Measurements from ENCODE around the gene IL15RA.

The IL15RA gene

GRCh38 chr10:5927306-5927705, 50.0 kb downstream of the IL15RA start:
- 96% methylated on average over 7 of the region's 8 CpGs for WGBS
- H2AK5ac ChIP-seq (ENCODE audit: low read length, severe bottlenecking) = no peak overlapping the region
- no peak for DNase-seq

GRCh38 chr10:5924889-5925288, 52.5 kb downstream of the IL15RA start:
- H3K9me3 ChIP-seq (ENCODE audit: control insufficient read depth, low read length) = no peaks in the 10 kb centered on the region
- no peak overlapping the region for H2BK5ac ChIP-seq (ENCODE audit: low read depth, low read length, poor library complexity, severe bottlenecking)
- no peak overlapping the region for H3K4me3 ChIP-seq (ENCODE audit: insufficient read depth in 1 of 2, low read depth in 1 of 2, low read length in 2 of 2)

More at GRCh38 chr10:5927306-5927705, 50.0 kb downstream of the IL15RA start:
- no peaks in the 10 kb centered on the region for H3K27me3 ChIP-seq (ENCODE audit: control insufficient read depth in 1 of 2, insufficient read depth in 1 of 2, low read length in 2 of 2)
- H2BK120ac ChIP-seq (ENCODE audit: low read depth, low read length) = no peak overlapping the region
- no peak overlapping the region for H4K8ac ChIP-seq (ENCODE audit: low read length)
- peaks cover 17% of the 10 kb centered on the region for H3K79me1 ChIP-seq (replicated peaks; ENCODE audit: low read length, poor library complexity, severe bottlenecking)
- no peak overlapping the region for H3K23ac ChIP-seq (ENCODE audit: low read length in 2 of 2)
- H3K9me3 ChIP-seq (ENCODE audit: control insufficient read depth, low read length) = no peaks in the 10 kb centered on the region
- H2BK15ac ChIP-seq (ENCODE audit: low read depth, poor library complexity, severe bottlenecking) = no peak overlapping the region
- no peak overlapping the region for H2BK5ac ChIP-seq (ENCODE audit: low read depth, low read length, poor library complexity, severe bottlenecking)
- no peaks in the 10 kb centered on the region for H3K4me1 ChIP-seq (ENCODE audit: control insufficient read depth, insufficient read depth, low read depth, low read length)
- peak overlapping the region; percentile 69 for H3K9ac ChIP-seq (ENCODE audit: low read length)
- peaks cover 59 to 89% of the 10 kb centered on the region in 2 experiments for H3K36me3 ChIP-seq (ENCODE audit: control insufficient read depth in 1 of 2, insufficient read depth in 2 of 2, low read depth in 1 of 2, low read length in 2 of 2)
- no peak overlapping the region for H3K18ac ChIP-seq (ENCODE audit: low read depth in 1 of 2, low read length in 2 of 2)
- H4K91ac ChIP-seq (ENCODE audit: low read length) = no peak overlapping the region
- H2AFZ ChIP-seq (ENCODE audit: low read depth, low read length) = no peak overlapping the region
- H3K4me2 ChIP-seq (ENCODE audit: low read length, poor library complexity, severe bottlenecking) = no peak overlapping the region
- no peak overlapping the region for H2BK12ac ChIP-seq (ENCODE audit: low read length in 2 of 2)
- no peak overlapping the region for H3K4ac ChIP-seq (ENCODE audit: low read depth in 1 of 2, low read length in 2 of 2)
- H3K14ac ChIP-seq (ENCODE audit: low read length in 2 of 2) = no peak overlapping the region
- H3K27ac ChIP-seq (ENCODE audit: low read length, poor library complexity, severe bottlenecking) = no peak overlapping the region
- H3K4me3 ChIP-seq (ENCODE audit: insufficient read depth in 1 of 2, low read depth in 1 of 2, low read length in 2 of 2) = no peak overlapping the region

GRCh38 chr10:5921746-5922145, 55.6 kb downstream of the IL15RA start:
- DNase-seq = no peak

More at GRCh38 chr10:5924889-5925288, 52.5 kb downstream of the IL15RA start:
- DNase-seq = no peak
- Histone ChIP-seq H3K4me1 (ENCODE audit: control insufficient read depth, insufficient read depth, low read depth, low read length) (no peaks in the 10 kb centered on the region), H3K27me3 (ENCODE audit: control insufficient read depth in 1 of 2, insufficient read depth in 1 of 2, low read length in 2 of 2) (no peaks in the 10 kb centered on the region), H3K27ac (ENCODE audit: low read length, poor library complexity, severe bottlenecking) (no peak overlapping the region), H3K23ac (ENCODE audit: low read length in 2 of 2) (no peak overlapping the region), H3K4me2 (ENCODE audit: low read length, poor library complexity, severe bottlenecking) (no peak overlapping the region), H2AFZ (ENCODE audit: low read depth, low read length) (no peak overlapping the region), H3K9ac (ENCODE audit: low read length) (peak overlapping the region; percentile 12), H2BK12ac (ENCODE audit: low read length in 2 of 2) (no peak overlapping the region), H4K8ac (ENCODE audit: low read length) (no peak overlapping the region), H2AK5ac (ENCODE audit: low read length, severe bottlenecking) (no peak overlapping the region), H3K4ac (ENCODE audit: low read depth in 1 of 2, low read length in 2 of 2) (no peak overlapping the region), H3K36me3 (ENCODE audit: control insufficient read depth in 1 of 2, insufficient read depth in 2 of 2, low read depth in 1 of 2, low read length in 2 of 2) (peaks cover 66 to 89% of the 10 kb centered on the region in 2 experiments), H2BK120ac (ENCODE audit: low read depth, low read length) (no peak overlapping the region), H3K79me1 (replicated peaks; ENCODE audit: low read length, poor library complexity, severe bottlenecking) (peaks cover 25% of the 10 kb centered on the region), H2BK15ac (ENCODE audit: low read depth, poor library complexity, severe bottlenecking) (no peak overlapping the region), H3K14ac (ENCODE audit: low read length in 2 of 2) (no peak overlapping the region), H4K91ac (ENCODE audit: low read length) (no peak overlapping the region), H3K18ac (ENCODE audit: low read depth in 1 of 2, low read length in 2 of 2) (no peak overlapping the region)
- WGBS = 96% methylated on average over 10 of the region's 10 CpGs

GRCh38 chr10:5919568-5919967, 57.8 kb downstream of the IL15RA start:
- Histone ChIP-seq H3K4ac (ENCODE audit: low read depth in 1 of 2, low read length in 2 of 2) (no peak overlapping the region), H2BK12ac (ENCODE audit: low read length in 2 of 2) (no peak overlapping the region), H3K4me1 (ENCODE audit: control insufficient read depth, insufficient read depth, low read depth, low read length) (no peaks in the 10 kb centered on the region), H2BK5ac (ENCODE audit: low read depth, low read length, poor library complexity, severe bottlenecking) (no peak overlapping the region), H3K79me1 (replicated peaks; ENCODE audit: low read length, poor library complexity, severe bottlenecking) (peaks cover 27% of the 10 kb centered on the region), H3K23ac (ENCODE audit: low read length in 2 of 2) (no peak overlapping the region), H4K91ac (ENCODE audit: low read length) (no peak overlapping the region), H3K4me2 (ENCODE audit: low read length, poor library complexity, severe bottlenecking) (no peak overlapping the region), H3K18ac (ENCODE audit: low read depth in 1 of 2, low read length in 2 of 2) (no peak overlapping the region), H2BK120ac (ENCODE audit: low read depth, low read length) (no peak overlapping the region), H3K9ac (ENCODE audit: low read length) (no peak overlapping the region), H3K27me3 (ENCODE audit: control insufficient read depth in 1 of 2, insufficient read depth in 1 of 2, low read length in 2 of 2) (no peaks in the 10 kb centered on the region), H2BK15ac (ENCODE audit: low read depth, poor library complexity, severe bottlenecking) (no peak overlapping the region), H4K8ac (ENCODE audit: low read length) (no peak overlapping the region), H3K36me3 (ENCODE audit: control insufficient read depth in 1 of 2, insufficient read depth in 2 of 2, low read depth in 1 of 2, low read length in 2 of 2) (peaks cover 69 to 98% of the 10 kb centered on the region in 2 experiments), H2AK5ac (ENCODE audit: low read length, severe bottlenecking) (no peak overlapping the region), H3K9me3 (ENCODE audit: control insufficient read depth, low read length) (no peaks in the 10 kb centered on the region), H3K14ac (ENCODE audit: low read length in 2 of 2) (no peak overlapping the region), H3K4me3 (ENCODE audit: insufficient read depth in 1 of 2, low read depth in 1 of 2, low read length in 2 of 2) (no peak overlapping the region), H2AFZ (ENCODE audit: low read depth, low read length) (no peak overlapping the region), H3K27ac (ENCODE audit: low read length, poor library complexity, severe bottlenecking) (no peak overlapping the region)
- WGBS = 99% methylated on average over 4 of the region's 7 CpGs
- no peak for DNase-seq

More at GRCh38 chr10:5921746-5922145, 55.6 kb downstream of the IL15RA start:
- Histone ChIP-seq H2AFZ (ENCODE audit: low read depth, low read length) (no peak overlapping the region), H3K36me3 (ENCODE audit: control insufficient read depth in 1 of 2, insufficient read depth in 2 of 2, low read depth in 1 of 2, low read length in 2 of 2) (peaks cover 62 to 94% of the 10 kb centered on the region in 2 experiments), H2BK15ac (ENCODE audit: low read depth, poor library complexity, severe bottlenecking) (no peak overlapping the region), H3K18ac (ENCODE audit: low read depth in 1 of 2, low read length in 2 of 2) (no peak overlapping the region), H2BK5ac (ENCODE audit: low read depth, low read length, poor library complexity, severe bottlenecking) (no peak overlapping the region), H3K14ac (ENCODE audit: low read length in 2 of 2) (no peak overlapping the region), H3K27me3 (ENCODE audit: control insufficient read depth in 1 of 2, insufficient read depth in 1 of 2, low read length in 2 of 2) (no peaks in the 10 kb centered on the region), H3K79me1 (replicated peaks; ENCODE audit: low read length, poor library complexity, severe bottlenecking) (peaks cover 30% of the 10 kb centered on the region), H3K23ac (ENCODE audit: low read length in 2 of 2) (no peak overlapping the region), H3K9ac (ENCODE audit: low read length) (no peak overlapping the region), H4K8ac (ENCODE audit: low read length) (no peak overlapping the region), H3K9me3 (ENCODE audit: control insufficient read depth, low read length) (no peaks in the 10 kb centered on the region), H2BK12ac (ENCODE audit: low read length in 2 of 2) (no peak overlapping the region), H3K4ac (ENCODE audit: low read depth in 1 of 2, low read length in 2 of 2) (no peak overlapping the region), H3K4me2 (ENCODE audit: low read length, poor library complexity, severe bottlenecking) (no peak overlapping the region), H4K91ac (ENCODE audit: low read length) (no peak overlapping the region), H3K4me3 (ENCODE audit: insufficient read depth in 1 of 2, low read depth in 1 of 2, low read length in 2 of 2) (no peak overlapping the region), H3K27ac (ENCODE audit: low read length, poor library complexity, severe bottlenecking) (no peak overlapping the region), H2AK5ac (ENCODE audit: low read length, severe bottlenecking) (no peak overlapping the region), H3K4me1 (ENCODE audit: control insufficient read depth, insufficient read depth, low read depth, low read length) (no peaks in the 10 kb centered on the region), H2BK120ac (ENCODE audit: low read depth, low read length) (no peak overlapping the region)
- WGBS = 100% methylated on average over 4 of the region's 5 CpGs

Data from mesenchymal stem cell (in vitro differentiated cells and primary cell).